ENCODE results near the gene GNLY. TPM values are rescaled to one million over a fixed set of nuclear protein-coding genes. Genes with fewer than 3 reads are reported as not detected.

The GNLY gene
- total RNA-seq, 4 donors from 2014 or later = 3.6 to 36.1 (median 12.0) TPM

DNA sequence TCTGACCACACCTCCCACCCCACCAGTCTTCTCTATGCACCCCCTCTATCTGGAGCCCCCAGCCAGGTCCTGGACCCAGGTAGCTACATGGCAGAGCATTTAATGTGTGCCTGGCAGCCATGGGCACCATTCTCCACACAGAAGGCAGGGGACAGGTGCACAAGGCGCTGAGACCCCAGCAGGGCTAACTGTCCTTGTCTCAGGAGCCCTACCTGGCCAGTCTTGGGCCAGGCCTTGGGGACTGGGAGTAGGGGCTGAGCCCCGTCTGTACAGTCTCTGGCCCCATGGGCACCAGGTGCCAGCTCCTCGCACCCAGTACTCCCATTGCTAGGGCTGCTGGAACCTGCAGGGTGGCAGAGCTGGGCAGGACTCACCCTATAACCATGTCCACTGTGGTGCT is 2.9 kb downstream of the GNLY start:
- Histone ChIP-seq H3K4me3 (no peak overlapping the region), H3K9me3 (no peaks in the 10 kb centered on the region), H3K36me3 (no peaks in the 10 kb centered on the region), H3K27me3 (no peaks in the 10 kb centered on the region), H3K27ac (no peak overlapping the region), H3K4me1 (no peaks in the 10 kb centered on the region)
- in situ Hi-C loops (cut with MboI; ENCODE audit: low sequenced_read_pairs in 4 of 4) = no loop called here
- DNase-seq (no peak), ATAC-seq (no peak)
- no peak for TF ChIP-seq CTCF (IDR thresholded peaks at IDR 0.05 in 4 of 5, conservative IDR thresholded peaks at IDR 0.05 in 1 of 5)
- TF ChIP-seq POLR2A (IDR thresholded peaks at IDR 0.05) = no peak
- intact Hi-C loops (cut with DNase I; ENCODE audit: low total_unique reads) = no loop called here

GRCh38 chr2:85697716-85698115 is 3.6 kb downstream of the GNLY start:
- Histone ChIP-seq H3K27ac (no peak overlapping the region), H3K36me3 (no peaks in the 10 kb centered on the region), H3K4me3 (no peak overlapping the region), H3K9me3 (no peaks in the 10 kb centered on the region), H3K27me3 (no peaks in the 10 kb centered on the region), H3K4me1 (no peaks in the 10 kb centered on the region)
- DNase-seq (no peak), ATAC-seq (no peak)
- in situ Hi-C loops (cut with MboI; ENCODE audit: low sequenced_read_pairs in 4 of 4) (no loop called here), intact Hi-C loops (cut with DNase I; ENCODE audit: low total_unique reads) (no loop called here)
- no peak for TF ChIP-seq POLR2A (IDR thresholded peaks at IDR 0.05)
- TF ChIP-seq CTCF (IDR thresholded peaks at IDR 0.05 in 4 of 5, conservative IDR thresholded peaks at IDR 0.05 in 1 of 5) = no peak

GRCh38 chr2:85698184-85698879 is 4.2 kb downstream of the GNLY start:
- H3K27ac ChIP-seq = no peak overlapping the region
- H3K4me1 ChIP-seq = no peaks in the 10 kb centered on the region
- H3K27me3 ChIP-seq = no peaks in the 10 kb centered on the region
- no peak overlapping the region for H3K4me3 ChIP-seq
- DNase-seq (no peak), ATAC-seq (no peak)
- intact Hi-C loops (cut with DNase I; ENCODE audit: low total_unique reads) (no loop called here), in situ Hi-C loops (cut with MboI; ENCODE audit: low sequenced_read_pairs in 4 of 4) (no loop called here)
- H3K9me3 ChIP-seq = no peaks in the 10 kb centered on the region
- no peaks in the 10 kb centered on the region for H3K36me3 ChIP-seq
- no peak for TF ChIP-seq CTCF (IDR thresholded peaks at IDR 0.05 in 4 of 5, conservative IDR thresholded peaks at IDR 0.05 in 1 of 5)
- TF ChIP-seq POLR2A (IDR thresholded peaks at IDR 0.05) = no peak

DNA sequence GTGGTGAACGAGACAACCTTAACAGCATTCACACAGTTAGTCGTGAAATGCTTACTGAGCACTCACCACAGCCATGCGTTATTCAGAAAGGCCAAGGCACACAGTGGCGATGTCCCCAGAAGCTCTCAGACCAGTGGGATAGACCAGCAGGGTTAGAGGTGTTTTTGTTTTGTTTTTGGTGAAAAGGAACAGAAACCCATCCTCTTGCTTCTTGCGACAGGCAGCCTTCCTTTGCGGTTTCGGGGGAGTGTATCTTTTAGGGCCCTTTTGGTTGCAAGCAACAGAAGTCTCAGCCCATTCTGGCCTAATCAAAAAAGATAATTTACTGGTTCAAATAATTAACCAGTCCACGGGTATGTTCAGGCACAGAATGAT is 4.7 kb downstream of the GNLY start:
- in situ Hi-C loops (cut with MboI; ENCODE audit: low sequenced_read_pairs in 4 of 4) = no loop called here
- no peak overlapping the region for H3K4me3 ChIP-seq
- no peaks in the 10 kb centered on the region for H3K9me3 ChIP-seq
- no peaks in the 10 kb centered on the region for H3K36me3 ChIP-seq
- no peak for DNase-seq
- H3K27ac ChIP-seq = no peak overlapping the region
- H3K27me3 ChIP-seq = no peaks in the 10 kb centered on the region
- no peak for TF ChIP-seq POLR2A (IDR thresholded peaks at IDR 0.05)
- no peak for TF ChIP-seq CTCF (IDR thresholded peaks at IDR 0.05 in 4 of 5, conservative IDR thresholded peaks at IDR 0.05 in 1 of 5)
- intact Hi-C loops (cut with DNase I; ENCODE audit: low total_unique reads) = no loop called here
- peaks cover under 1 to 3% of the 10 kb centered on the region in 2 donors for H3K4me1 ChIP-seq
- no peak for ATAC-seq

DNA sequence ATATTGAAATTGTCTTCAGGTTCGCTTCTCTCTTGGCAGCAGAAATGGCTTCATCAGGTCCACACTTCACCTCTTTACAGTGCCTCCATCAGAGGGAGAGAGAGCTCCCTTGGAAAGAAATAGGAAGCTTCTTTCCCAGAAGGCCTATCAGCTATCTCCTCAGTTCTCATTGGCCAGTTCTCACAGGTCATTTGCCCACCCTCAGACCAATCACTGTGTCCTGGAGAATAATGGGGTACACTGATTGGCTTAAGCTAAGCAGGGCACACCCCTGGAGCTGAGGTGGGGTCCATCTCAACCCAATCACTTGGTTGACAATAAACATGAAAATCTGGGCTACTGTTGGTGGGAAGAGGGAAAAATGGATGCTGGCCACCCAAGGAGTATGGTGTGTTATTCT is 5.2 kb downstream of the GNLY start:
- Histone ChIP-seq H3K27me3 (no peaks in the 10 kb centered on the region), H3K4me3 (no peak overlapping the region), H3K4me1 (peaks cover 5 to 7% of the 10 kb centered on the region in 2 donors), H3K27ac (no peak overlapping the region), H3K9me3 (no peaks in the 10 kb centered on the region), H3K36me3 (no peaks in the 10 kb centered on the region)
- in situ Hi-C loops (cut with MboI; ENCODE audit: low sequenced_read_pairs in 4 of 4) = no loop called here
- ATAC-seq (no peak), DNase-seq (no peak)
- intact Hi-C loops (cut with DNase I; ENCODE audit: low total_unique reads) = no loop called here
- TF ChIP-seq CTCF (IDR thresholded peaks at IDR 0.05 in 4 of 5, conservative IDR thresholded peaks at IDR 0.05 in 1 of 5) (no peak), POLR2A (IDR thresholded peaks at IDR 0.05) (no peak)

All from gastrocnemius medialis (tissue), 4 donors.